Panc1 (cell line): ENCODE data around the gene EAPP. TPM values are rescaled to one million over a fixed set of nuclear protein-coding genes. Genes with fewer than 3 reads are reported as not detected.

Experiments used
- ATAC-seq: fragments of 200-7000 bp; cut with Tn5 transposase; 2 replicates; pipeline ENCODE4 v1.9.1; 2020; ENCODE audit warnings: mild to moderate bottlenecking, moderate library complexity
- BruUV-seq: library from RNA; stranded (reverse); fragments of 400-500 nt; replicated peaks from 2 replicates; lab custom pipeline; 2021; lab: Mats Ljungman, UMichigan
- CTCF ChIA-PET: fragments of 300-600 bp; sonication (Branson Sonifier 250); formaldehyde crosslinking; loops from one replicate; lab custom pipeline; 2022; ENCODE audit warnings: antibody characterized with exemption; lab: Charles Lee
- POLR2A ChIA-PET: fragments of 300-600 bp; sonication (Branson Sonifier 250); formaldehyde crosslinking; loops from one replicate; lab custom pipeline; 2022; ENCODE audit warnings: antibody characterized with exemption; lab: Charles Lee
- DNase-seq: peaks from one replicate; pipeline ENCODE4 v3.0.0-alpha.2; 2010; ENCODE audit warnings: low read depth, low spot score
- H3K27ac ChIP-seq: 2 replicates; pipeline ENCODE4 v1.5.1; 2011; ENCODE audit warnings: mild to moderate bottlenecking, low read length, inconsistent platforms
- H3K27me3 ChIP-seq: fragments of 200-500 bp; sonication (Bioruptor generic); 2 replicates; pipeline ENCODE4 v1.6.0; 2014; ENCODE audit warnings: low read length, inconsistent platforms; ENCODE audit not compliant: control insufficient read depth, insufficient read depth
- H3K36me3 ChIP-seq: fragments of 200-500 bp; sonication (Bioruptor generic); 2 replicates; pipeline ENCODE4 v1.5.1; 2014; ENCODE audit warnings: inconsistent platforms, mild to moderate bottlenecking, low read length, moderate library complexity; ENCODE audit not compliant: control insufficient read depth, insufficient read depth
- H3K4me1 ChIP-seq: 2 replicates; pipeline ENCODE4 v1.5.1; 2011; ENCODE audit warnings: inconsistent platforms, mild to moderate bottlenecking, low read length, moderate library complexity; ENCODE audit not compliant: control insufficient read depth, insufficient read depth
- H3K4me3 ChIP-seq, 2 experiments: 2 replicates each; pipeline ENCODE4 v1.5.1; 2011 to 2012; ENCODE audit warnings: low read depth in 2 of 2, low read length in 2 of 2, mild to moderate bottlenecking in 2 of 2, inconsistent platforms in 1 of 2, moderate library complexity in 1 of 2
- H3K9me3 ChIP-seq: fragments of 200-500 bp; sonication (Bioruptor generic); 2 replicates; pipeline ENCODE4 v1.5.1; 2014; ENCODE audit warnings: low read depth, mild to moderate bottlenecking, inconsistent platforms, low read length, moderate library complexity; ENCODE audit not compliant: control insufficient read depth, insufficient read depth
- CTCF ChIP-seq: fragments of 450-650 bp; IDR thresholded peaks from 2 replicates; pipeline ENCODE4 v1.5.1; 2017; ENCODE audit warnings: mild to moderate bottlenecking
- POLR2AphosphoS5 ChIP-seq: IDR thresholded peaks from 2 replicates; pipeline ENCODE4 v1.6.1; 2012; ENCODE audit warnings: mild to moderate bottlenecking, low read depth, low read length, moderate library complexity
- REST ChIP-seq, 2 experiments: IDR thresholded peaks; 2 replicates each; pipeline ENCODE4 v1.6.1; 2011 to 2012; ENCODE audit warnings: low read depth in 2 of 2, control low read depth in 1 of 2, low read length in 1 of 2, mild to moderate bottlenecking in 1 of 2, moderate library complexity in 1 of 2; ENCODE audit not compliant: insufficient read depth in 1 of 2
- SIN3A ChIP-seq: IDR thresholded peaks from 2 replicates; pipeline ENCODE4 v1.6.1; 2012; ENCODE audit warnings: low read depth, mild to moderate bottlenecking, low read length, moderate library complexity, borderline replicate concordance; ENCODE audit not compliant: insufficient read depth
- TCF7L2 ChIP-seq: IDR thresholded peaks from 2 replicates; pipeline ENCODE4 v1.6.1; 2011; ENCODE audit warnings: mild to moderate bottlenecking, low read depth, low read length, inconsistent platforms
- in situ Hi-C: cut with HindIII; loops from 2 replicates; pipeline ENCODE4 v1.10.0; 2016; ENCODE audit warnings: low sequenced_read_pairs, low pct_unique_long_range_greater_than_20kb
- intact Hi-C: fragments of 100-400 bp; cut with micrococcal nuclease; formaldehyde crosslinking; loops from one replicate; pipeline ENCODE4 v1.10.0; 2022; ENCODE audit not compliant: unreplicated experiment
- total RNA-seq: library from RNA; stranded (reverse); gene quantifications from one replicate; pipeline ENCODE4 v1.2.1, GENCODE V29; 2021; ENCODE audit not compliant: unreplicated experiment

Gene EAPP
- total RNA-seq, 1 experiment from 2014 or later, result 16.6 TPM

DNA sequence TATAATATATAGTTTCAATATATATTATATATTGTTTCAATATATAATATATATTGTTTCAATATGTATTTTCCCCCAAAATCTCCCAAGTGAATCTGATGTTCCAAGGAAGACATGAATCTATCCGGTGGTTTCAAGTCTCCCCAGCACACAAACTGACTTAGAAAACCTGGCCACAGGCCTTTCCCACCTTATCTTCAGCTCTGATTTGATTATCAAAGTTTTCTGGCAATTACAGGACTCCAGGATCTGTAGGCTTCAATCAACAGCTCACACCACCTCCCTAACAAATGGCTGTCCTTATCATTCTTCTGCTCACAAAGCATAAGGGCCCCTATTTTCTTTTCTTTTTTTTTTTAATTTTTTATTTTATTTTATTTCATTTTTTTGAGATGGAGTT lies 54.8 kb downstream of the EAPP start:
- Histone ChIP-seq H3K4me1 (no peaks in the 10 kb centered on the region), H3K9me3 (no peaks in the 10 kb centered on the region), H3K27ac (no peak overlapping the region), H3K27me3 (no peaks in the 10 kb centered on the region), H3K4me3 (no peak overlapping the region), H3K36me3 (no peaks in the 10 kb centered on the region)
- DNase-seq (no peak), ATAC-seq (no peak)
- ChIA-PET POLR2A (no interaction called here), CTCF (no interaction called here)
- in situ Hi-C loops, result no loop called here
- BruUV-seq, result no TSS peak
- intact Hi-C loops, result no loop called here
- TF ChIP-seq POLR2AphosphoS5 (no peak), CTCF (no peak), TCF7L2 (no peak), SIN3A (no peak), REST (IDR thresholded peaks at IDR 0.05; ENCODE audit: insufficient read depth in 1 of 2, low read depth in 2 of 2, low read length in 1 of 2) (no peak)

- no peak overlapping the region for H3K4me3 ChIP-seq
- H3K27me3 ChIP-seq, result no peaks in the 10 kb centered on the region
- no TSS peak for BruUV-seq
- no peak for DNase-seq
- intact Hi-C loops, result no loop called here
- H3K27ac ChIP-seq, result no peak overlapping the region
- in situ Hi-C loops, result no loop called here
- TF ChIP-seq CTCF (no peak), POLR2AphosphoS5 (no peak), TCF7L2 (no peak), REST (IDR thresholded peaks at IDR 0.05; ENCODE audit: insufficient read depth in 1 of 2, low read depth in 2 of 2, low read length in 1 of 2) (no peak), SIN3A (no peak)
- ChIA-PET CTCF (no interaction called here), POLR2A (no interaction called here)
- H3K9me3 ChIP-seq, result no peaks in the 10 kb centered on the region
- no peak for ATAC-seq
- no peaks in the 10 kb centered on the region for H3K4me1 ChIP-seq
- H3K36me3 ChIP-seq, result no peaks in the 10 kb centered on the region
Measured at GRCh38 chr14:34482463-34482862, 57.0 kb downstream of the EAPP start.
